Neuronal stem cell (in vitro differentiated cells): ENCODE results near the gene EEPD1.

ENCODE experiments used
- DNase-seq: peaks from one replicate; pipeline ENCODE4 v3.0.0-alpha.2; 2013; ENCODE audit warnings: low spot score
- H2AFZ ChIP-seq: one replicate; pipeline ENCODE4 v1.6.1; 2013; ENCODE audit warnings: mild to moderate bottlenecking, low read length, inconsistent platforms
- H2AK5ac ChIP-seq: 2 replicates; pipeline ENCODE4 v1.6.1; 2013; ENCODE audit warnings: low read depth, mild to moderate bottlenecking, inconsistent platforms, low read length, moderate library complexity, mixed read lengths
- H2BK120ac ChIP-seq: 2 replicates; pipeline ENCODE4 v1.6.1; 2013; ENCODE audit warnings: low read depth, mild to moderate bottlenecking, inconsistent platforms, low read length, moderate library complexity, mixed read lengths
- H2BK12ac ChIP-seq: one replicate; pipeline ENCODE4 v1.6.1; 2013; ENCODE audit warnings: low read length, inconsistent platforms
- H2BK15ac ChIP-seq: 2 replicates; pipeline ENCODE4 v1.6.1; 2013; ENCODE audit warnings: mild to moderate bottlenecking, low read length, inconsistent platforms, mixed read lengths
- H2BK5ac ChIP-seq: one replicate; pipeline ENCODE4 v1.6.1; 2013; ENCODE audit warnings: inconsistent platforms, mild to moderate bottlenecking, low read length, moderate library complexity
- H3K14ac ChIP-seq: one replicate; pipeline ENCODE4 v1.6.1; 2013; ENCODE audit warnings: low read length, inconsistent platforms
- H3K18ac ChIP-seq: 2 replicates; pipeline ENCODE4 v1.6.1; 2013; ENCODE audit warnings: low read length, inconsistent platforms
- H3K23ac ChIP-seq: 2 replicates; pipeline ENCODE4 v1.6.1; 2013; ENCODE audit warnings: low read depth, mild to moderate bottlenecking, mixed read lengths, low read length, inconsistent platforms; ENCODE audit not compliant: poor library complexity
- H3K27ac ChIP-seq: replicated peaks from 3 replicates; pipeline ENCODE4 v1.5.1; 2013; ENCODE audit warnings: low read length, inconsistent platforms
- H3K27me3 ChIP-seq, 3 experiments: 2 replicates each; pipeline ENCODE4 v1.6.1; 2013; ENCODE audit warnings: low read length in 3 of 3, mild to moderate bottlenecking in 2 of 3, inconsistent platforms in 1 of 3, low read depth in 1 of 3, mixed read lengths in 1 of 3, moderate library complexity in 1 of 3; ENCODE audit not compliant: control insufficient read depth in 3 of 3, insufficient read depth in 3 of 3
- H3K36me3 ChIP-seq, 2 donors: replicated peaks in 1 of 2; 2 replicates each; pipeline ENCODE4 v1.6.1; 2013; ENCODE audit warnings: low read length in 2 of 2; ENCODE audit not compliant: control insufficient read depth in 2 of 2, insufficient read depth in 2 of 2
- H3K4ac ChIP-seq: 2 replicates; pipeline ENCODE4 v1.6.1; 2013; ENCODE audit warnings: inconsistent platforms, mild to moderate bottlenecking, low read length, moderate library complexity
- H3K4me1 ChIP-seq, 2 donors: 1 replicate in 1 of 2; 2 replicates in 1 of 2; pipeline ENCODE4 v1.6.1; 2013; ENCODE audit warnings: low read length in 2 of 2, low read depth in 1 of 2; ENCODE audit not compliant: control insufficient read depth in 2 of 2, insufficient read depth in 1 of 2
- H3K4me2 ChIP-seq: one replicate; pipeline ENCODE4 v1.6.1; 2013; ENCODE audit warnings: mild to moderate bottlenecking, low read length, inconsistent platforms; ENCODE audit not compliant: insufficient read depth, poor library complexity, severe bottlenecking
- H3K4me3 ChIP-seq, 2 donors: 2 replicates each; pipeline ENCODE4 v1.5.1; 2013; ENCODE audit warnings: low read length in 2 of 2, mild to moderate bottlenecking in 2 of 2, inconsistent platforms in 1 of 2, moderate library complexity in 1 of 2
- H3K79me1 ChIP-seq: one replicate; pipeline ENCODE4 v1.6.1; 2013; ENCODE audit warnings: low read depth, mild to moderate bottlenecking, inconsistent platforms, low read length, moderate library complexity
- H3K9ac ChIP-seq: one replicate; pipeline ENCODE4 v1.6.1; 2013; ENCODE audit warnings: mild to moderate bottlenecking, low read depth, low read length, inconsistent platforms; ENCODE audit not compliant: poor library complexity
- H3K9me3 ChIP-seq, 2 donors: replicated peaks in 1 of 2; 2 replicates each; pipeline versions ENCODE3 to v1.6.1; 2013; ENCODE audit warnings: low read length in 2 of 2, mild to moderate bottlenecking in 2 of 2, inconsistent platforms in 1 of 2, low read depth in 1 of 2, mixed read lengths in 1 of 2, moderate library complexity in 1 of 2; ENCODE audit not compliant: control insufficient read depth in 2 of 2, insufficient read depth in 1 of 2
- H4K8ac ChIP-seq: one replicate; pipeline ENCODE4 v1.6.1; 2013; ENCODE audit warnings: low read depth, mild to moderate bottlenecking, inconsistent platforms, low read length, moderate library complexity
- H4K91ac ChIP-seq: one replicate; pipeline ENCODE4 v1.6.1; 2013; ENCODE audit warnings: low read length, low read depth, mild to moderate bottlenecking, inconsistent platforms; ENCODE audit not compliant: poor library complexity
- WGBS, 2 donors: extraction: QIAGEN DNeasy Blood & Tissue Kit; methylation state at CpG; one replicate each; pipeline ENCODE4 v1.1.7; 2013; ENCODE audit warnings: missing lambda C conversion rate in 2 of 2, mixed read lengths in 1 of 2; ENCODE audit not compliant: insufficient read length in 2 of 2, insufficient replicate concordance in 1 of 2; ENCODE audit errors: extremely low coverage in 2 of 2; 5-methylcytosine and 5-hydroxymethylcytosine counted together

EEPD1 gene

DNA sequence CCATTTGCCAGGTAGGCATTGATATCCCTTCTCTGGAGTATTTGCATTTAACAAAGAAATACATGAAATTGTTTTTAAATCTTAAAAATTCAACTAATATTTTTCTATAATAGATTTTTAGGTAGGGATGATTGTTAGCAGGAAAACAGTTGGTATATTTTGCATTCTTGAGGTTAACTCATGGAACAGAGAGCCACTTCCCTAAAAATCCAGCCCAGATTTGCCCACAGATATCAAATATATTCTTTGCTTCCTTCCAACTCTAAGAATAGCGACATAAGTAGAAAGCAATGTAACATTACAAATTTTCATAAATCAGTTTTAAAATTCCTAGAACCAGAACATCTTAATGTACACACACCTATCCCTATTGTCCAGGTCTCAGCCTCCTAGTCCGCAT lies 191.6 kb downstream of the EEPD1 start:
- Histone ChIP-seq H3K18ac (no peak overlapping the region), H3K14ac (no peak overlapping the region), H3K4ac (no peak overlapping the region), H3K36me3 (no peaks in the 10 kb centered on the region), H2AK5ac (no peak overlapping the region), H3K4me3 (no peak overlapping the region), H3K23ac (no peak overlapping the region), H4K91ac (no peak overlapping the region), H3K27ac (no peak overlapping the region), H2BK120ac (no peak overlapping the region), H3K79me1 (no peaks in the 10 kb centered on the region), H2AFZ (no peak overlapping the region), H2BK5ac (no peak overlapping the region), H2BK12ac (no peak overlapping the region), H3K27me3 (no peaks in the 10 kb centered on the region), H3K9me3 (peaks cover 0 to 3% of the 10 kb centered on the region in 2 donors), H3K4me2 (no peak overlapping the region), H4K8ac (no peak overlapping the region), H3K4me1 (peaks cover 0 to 10% of the 10 kb centered on the region in 2 donors), H2BK15ac (no peak overlapping the region), H3K9ac (no peak overlapping the region)
- WGBS, 2 donors = no CpG with 5 or more reads among the region's 2 CpGs
- DNase-seq = no peak

DNA sequence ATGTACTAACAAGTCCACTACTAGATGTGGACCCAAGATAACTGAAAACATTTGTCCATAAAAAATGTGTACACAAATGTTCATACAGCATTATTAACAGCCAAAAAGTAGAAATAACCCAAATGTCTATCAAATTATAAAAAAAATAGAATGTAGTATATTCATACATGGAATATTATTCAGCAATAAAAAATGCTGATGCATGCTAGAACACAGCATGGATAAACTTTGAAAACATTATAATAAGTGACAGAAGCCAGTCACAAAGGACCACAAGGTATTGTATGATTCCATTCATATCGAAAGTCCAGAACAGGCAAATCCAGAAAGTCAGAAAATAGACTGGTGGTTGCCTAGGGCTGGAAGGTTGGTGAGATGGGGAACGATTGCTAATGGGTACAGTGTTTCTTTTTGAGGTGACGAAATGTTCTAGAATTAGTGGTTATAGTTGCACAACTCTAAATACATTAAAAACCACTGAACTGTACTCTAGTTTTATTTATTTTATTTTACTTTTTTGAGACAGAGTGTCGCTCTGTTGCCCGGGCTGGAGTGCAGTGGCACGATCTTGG lies 193.3 kb downstream of the EEPD1 start:
- Histone ChIP-seq H3K36me3 (no peaks in the 10 kb centered on the region), H2BK5ac (no peak overlapping the region), H3K79me1 (no peaks in the 10 kb centered on the region), H3K9ac (no peak overlapping the region), H3K27me3 (no peaks in the 10 kb centered on the region), H3K14ac (no peak overlapping the region), H2BK15ac (no peak overlapping the region), H3K27ac (no peak overlapping the region), H3K4me3 (no peak overlapping the region), H3K4me2 (no peak overlapping the region), H3K4ac (no peak overlapping the region), H2BK12ac (no peak overlapping the region), H3K18ac (no peak overlapping the region), H2AFZ (no peak overlapping the region), H4K91ac (no peak overlapping the region), H4K8ac (no peak overlapping the region), H3K4me1 (peaks cover 0 to 10% of the 10 kb centered on the region in 2 donors), H3K23ac (no peak overlapping the region), H2AK5ac (no peak overlapping the region), H2BK120ac (no peak overlapping the region), H3K9me3 (peaks cover 0 to 3% of the 10 kb centered on the region in 2 donors)
- DNase-seq = no peak
- no CpG with 5 or more reads among the region's 6 CpGs for WGBS, 2 donors

GRCh38 chr7:36348256-36348655 lies 195.2 kb downstream of the EEPD1 start:
- peaks cover 0 to 10% of the 10 kb centered on the region in 2 donors for H3K4me1 ChIP-seq
- H3K4ac ChIP-seq = no peak overlapping the region
- H3K14ac ChIP-seq = no peak overlapping the region
- H3K18ac ChIP-seq = no peak overlapping the region
- H3K4me2 ChIP-seq = no peak overlapping the region
- H3K4me3 ChIP-seq = no peak overlapping the region
- H2AK5ac ChIP-seq = no peak overlapping the region
- H3K79me1 ChIP-seq = no peaks in the 10 kb centered on the region
- no peaks in the 10 kb centered on the region for H3K27me3 ChIP-seq
- no peak overlapping the region for H4K91ac ChIP-seq
- no peaks in the 10 kb centered on the region for H3K36me3 ChIP-seq
- no peak overlapping the region for H2BK12ac ChIP-seq
- H3K23ac ChIP-seq = no peak overlapping the region
- no peak overlapping the region for H2AFZ ChIP-seq
- DNase-seq = no peak
- H2BK15ac ChIP-seq = no peak overlapping the region
- no peak overlapping the region for H3K9ac ChIP-seq
- H3K9me3 ChIP-seq = peaks cover 0 to 3% of the 10 kb centered on the region in 2 donors
- H2BK5ac ChIP-seq = no peak overlapping the region
- H4K8ac ChIP-seq = no peak overlapping the region
- no peak overlapping the region for H3K27ac ChIP-seq
- no peak overlapping the region for H2BK120ac ChIP-seq

GRCh38 chr7:36348771-36349170 lies 195.7 kb downstream of the EEPD1 start:
- no peak overlapping the region for H3K14ac ChIP-seq
- H2AFZ ChIP-seq = no peak overlapping the region
- H3K4me2 ChIP-seq = no peak overlapping the region
- H3K9ac ChIP-seq = no peak overlapping the region
- H2BK12ac ChIP-seq = no peak overlapping the region
- no peaks in the 10 kb centered on the region for H3K27me3 ChIP-seq
- DNase-seq = no peak
- no peak overlapping the region for H2BK15ac ChIP-seq
- H2BK120ac ChIP-seq = no peak overlapping the region
- peaks cover 0 to 10% of the 10 kb centered on the region in 2 donors for H3K4me1 ChIP-seq
- no peak overlapping the region for H4K8ac ChIP-seq
- no peak overlapping the region for H4K91ac ChIP-seq
- H3K36me3 ChIP-seq = no peaks in the 10 kb centered on the region
- H3K79me1 ChIP-seq = no peaks in the 10 kb centered on the region
- no peak overlapping the region for H3K27ac ChIP-seq
- no peak overlapping the region for H3K4ac ChIP-seq
- no peak overlapping the region for H3K23ac ChIP-seq
- H2AK5ac ChIP-seq = no peak overlapping the region
- H3K4me3 ChIP-seq = no peak overlapping the region
- H3K9me3 ChIP-seq = peaks cover 0 to 3% of the 10 kb centered on the region in 2 donors
- no peak overlapping the region for H3K18ac ChIP-seq
- no peak overlapping the region for H2BK5ac ChIP-seq
- WGBS, 2 donors = no CpG with 5 or more reads among the region's 3 CpGs
